HepG2 (cell line): Measurements from ENCODE around the gene ZC3H8. TPM values are rescaled to one million over a fixed set of nuclear protein-coding genes. Genes with fewer than 3 reads are reported as not detected.
A peak's percentile ranks its signal among the peaks of the same experiment; 100 is the strongest.

Experiments
- EZH2 ChIP-seq: conservative IDR thresholded peaks from 2 replicates; pipeline ENCODE4 v1.6.1; 2012; ENCODE audit warnings: mild to moderate bottlenecking, low read depth, low read length, moderate library complexity
- LRRFIP1 ChIP-seq: sonication (generic); formaldehyde crosslinking; conservative IDR thresholded peaks from 2 replicates; pipeline ENCODE4 v1.4.0; 2020; ENCODE audit warnings: missing genetic modification reagents
- SIX4 ChIP-seq: sonication (generic); formaldehyde crosslinking; IDR thresholded peaks from 2 replicates; pipeline ENCODE4 v1.4.0; 2020; ENCODE audit warnings: missing genetic modification reagents
- TFDP1 ChIP-seq: IDR thresholded peaks from 2 replicates; pipeline ENCODE4 v1.6.1; 2016; ENCODE audit warnings: missing compliant biosample characterization, missing genetic modification reagents, borderline replicate concordance
- THAP9 ChIP-seq: sonication (generic); formaldehyde crosslinking; IDR thresholded peaks from 2 replicates; pipeline ENCODE4; 2020; ENCODE audit warnings: missing genetic modification reagents, mild to moderate bottlenecking, borderline replicate concordance
- TSC22D2 ChIP-seq: sonication (generic); formaldehyde crosslinking; IDR thresholded peaks from 2 replicates; pipeline ENCODE4 v1.5.1; 2020; ENCODE audit warnings: missing genetic modification reagents, mild to moderate bottlenecking, borderline replicate concordance
- ZBTB46 ChIP-seq: sonication (generic); formaldehyde crosslinking; IDR thresholded peaks from 2 replicates; pipeline ENCODE4 v1.4.0; 2020; ENCODE audit warnings: mild to moderate bottlenecking, missing genetic modification reagents, borderline replicate concordance
- ZBTB7B ChIP-seq: sonication (generic); formaldehyde crosslinking; IDR thresholded peaks from 2 replicates; pipeline ENCODE4 v1.4.0; 2020; ENCODE audit warnings: missing genetic modification reagents
- ZHX2 ChIP-seq, 2 experiments: sonication (generic) in 1 of 2; formaldehyde crosslinking in 1 of 2; IDR thresholded peaks; 2 replicates each; pipeline versions ENCODE4 v1.6.1 to v1.9.0; 2014 to 2022; ENCODE audit warnings: antibody characterized with exemption in 1 of 2, borderline replicate concordance in 1 of 2, inconsistent platforms in 1 of 2, low read depth in 1 of 2, missing genetic modification reagents in 1 of 2
- ZKSCAN1 ChIP-seq: fragments of 150-350 bp; IDR thresholded peaks from 2 replicates; pipeline ENCODE4 v1.6.1; 2014; ENCODE audit warnings: low read length
- ZNF484 ChIP-seq: sonication (generic); formaldehyde crosslinking; IDR thresholded peaks from 2 replicates; pipeline ENCODE4 v1.5.1; 2020; ENCODE audit warnings: mild to moderate bottlenecking, low read depth, missing genetic modification reagents, borderline replicate concordance
- ZZZ3 ChIP-seq: sonication (generic); formaldehyde crosslinking; IDR thresholded peaks from 2 replicates; pipeline ENCODE4 v1.4.0; 2020; ENCODE audit warnings: missing genetic modification reagents, mild to moderate bottlenecking, borderline replicate concordance
- polyA plus RNA-seq, 8 experiments: library from polyadenylated mRNA; depleted of rRNA in 3 of 8; stranded (reverse) in 7 of 8; unstranded in 1 of 8; fragments of >200 nt; fragmentation: Illumina TruSeq in 4 of 8; extraction: Trizol in 4 of 8; gene quantifications; 2 replicates each; pipeline versions ENCODE4 v1.2.1 to v1.2.3, GENCODE V29; 2011 to 2016; ENCODE audit warnings: low read depth in 4 of 8, missing spikeins in 1 of 8, mixed read lengths in 1 of 8; ENCODE audit not compliant: insufficient read depth in 1 of 8
- total RNA-seq, 5 experiments: library from RNA; depleted of rRNA; stranded (reverse); fragments of >200 nt; fragmentation: Illumina TruSeq; extraction: Trizol; gene quantifications; 2 replicates each; pipeline ENCODE4 v1.2.3, GENCODE V29; 2016; ENCODE audit warnings: low read depth in 1 of 5

The ZC3H8 gene
- total and polyA plus RNA-seq, 2 of the 13 experiments (the other 11 are each of a cell fraction or from before 2014, with no cell fraction given): 4.5 to 17.0 TPM

GRCh38 chr2:112275311-112275886 lies 20.6 kb upstream of the ZC3H8 start, which contains the start of gene ZC3H6 (continued):
- TF ChIP-seq LRRFIP1: no peak; the same call in 1 of the 2 replicates
- peak; percentile 95 for TF ChIP-seq THAP9 (CRISPR knock-in tag)
- TF ChIP-seq ZBTB7B (CRISPR knock-in tag): peak; percentile 89
- TF ChIP-seq ZKSCAN1: peak; percentile 82
- TF ChIP-seq TSC22D2 (CRISPR knock-in tag): peak; percentile 98
- TF ChIP-seq ZZZ3 (CRISPR knock-in tag): peak; percentile 91; the same call in 1 of the 2 replicates
- peak; percentile 95 for TF ChIP-seq ZNF484 (CRISPR knock-in tag)
- TF ChIP-seq TFDP1 (CRISPR knock-in tag): peak; percentile 94
- no peak for TF ChIP-seq ZBTB46 (CRISPR knock-in tag)
- TF ChIP-seq SIX4 (CRISPR knock-in tag): peak; percentile 88
- TF ChIP-seq ZHX2 (IDR thresholded peaks at IDR 0.05; ENCODE audit: low read depth): peak; percentile 98
- no peak for TF ChIP-seq ZHX2 (CRISPR knock-in tag; IDR thresholded peaks at IDR 0.05; ENCODE audit: borderline replicate concordance)
- TF ChIP-seq EZH2: no peak
